Measurements from ENCODE around the gene SBK2.

DNA sequence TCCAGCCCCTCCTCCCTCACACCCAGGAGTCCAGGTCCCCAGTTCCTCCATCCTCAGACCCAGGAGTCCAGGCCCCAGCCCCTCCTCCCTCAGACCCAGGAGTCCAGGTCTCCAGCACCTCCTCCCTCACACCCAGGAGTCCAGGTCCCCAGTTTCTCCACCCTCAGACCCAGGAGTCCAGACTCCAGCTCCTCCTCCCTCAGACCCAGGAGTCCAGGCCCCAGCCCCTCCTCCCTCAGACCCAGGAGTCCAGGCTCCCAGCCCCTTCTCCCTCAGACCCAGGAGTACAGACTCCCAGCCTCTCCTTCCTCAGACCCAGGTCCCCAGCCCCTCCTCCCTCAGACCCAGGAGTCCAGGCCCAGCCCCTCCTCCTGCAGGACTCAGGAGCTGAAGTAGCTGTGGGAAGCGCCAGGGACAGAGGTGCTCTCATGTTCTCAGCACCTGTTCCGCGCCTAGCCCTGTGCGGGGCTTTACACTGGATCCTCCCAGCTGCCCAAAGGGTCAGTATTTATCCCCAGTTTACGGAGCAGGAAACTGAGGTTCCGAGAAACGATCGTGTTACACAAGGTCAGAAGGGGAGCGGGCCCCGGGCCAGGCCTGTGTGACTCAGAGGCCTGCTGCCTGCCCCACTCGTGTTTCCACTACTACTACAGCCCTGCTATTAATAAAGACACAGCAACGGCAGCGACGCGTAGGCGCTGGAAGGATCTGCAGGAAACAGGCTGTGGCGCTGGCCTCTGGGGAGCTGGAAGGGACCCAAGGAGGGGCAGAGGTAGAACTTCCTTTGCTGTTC is 10.1 kb upstream of the SBK2 start:
- TF ChIP-seq POLR2A (IDR thresholded peaks at IDR 0.05) = no peak
- TF ChIP-seq, protein P1, sequence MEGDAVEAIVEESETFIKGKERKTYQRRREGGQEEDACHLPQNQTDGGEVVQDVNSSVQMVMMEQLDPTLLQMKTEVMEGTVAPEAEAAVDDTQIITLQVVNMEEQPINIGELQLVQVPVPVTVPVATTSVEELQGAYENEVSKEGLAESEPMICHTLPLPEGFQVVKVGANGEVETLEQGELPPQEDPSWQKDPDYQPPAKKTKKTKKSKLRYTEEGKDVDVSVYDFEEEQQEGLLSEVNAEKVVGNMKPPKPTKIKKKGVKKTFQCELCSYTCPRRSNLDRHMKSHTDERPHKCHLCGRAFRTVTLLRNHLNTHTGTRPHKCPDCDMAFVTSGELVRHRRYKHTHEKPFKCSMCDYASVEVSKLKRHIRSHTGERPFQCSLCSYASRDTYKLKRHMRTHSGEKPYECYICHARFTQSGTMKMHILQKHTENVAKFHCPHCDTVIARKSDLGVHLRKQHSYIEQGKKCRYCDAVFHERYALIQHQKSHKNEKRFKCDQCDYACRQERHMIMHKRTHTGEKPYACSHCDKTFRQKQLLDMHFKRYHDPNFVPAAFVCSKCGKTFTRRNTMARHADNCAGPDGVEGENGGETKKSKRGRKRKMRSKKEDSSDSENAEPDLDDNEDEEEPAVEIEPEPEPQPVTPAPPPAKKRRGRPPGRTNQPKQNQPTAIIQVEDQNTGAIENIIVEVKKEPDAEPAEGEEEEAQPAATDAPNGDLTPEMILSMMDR (IDR thresholded peaks at IDR 0.05) = no peak

Measured in uterus (tissue), 2 donors.